Measurements from ENCODE around the gene ST8SIA5.
A peak's percentile ranks its signal among the peaks of the same experiment; 100 is the strongest.

The ST8SIA5 gene

DNA sequence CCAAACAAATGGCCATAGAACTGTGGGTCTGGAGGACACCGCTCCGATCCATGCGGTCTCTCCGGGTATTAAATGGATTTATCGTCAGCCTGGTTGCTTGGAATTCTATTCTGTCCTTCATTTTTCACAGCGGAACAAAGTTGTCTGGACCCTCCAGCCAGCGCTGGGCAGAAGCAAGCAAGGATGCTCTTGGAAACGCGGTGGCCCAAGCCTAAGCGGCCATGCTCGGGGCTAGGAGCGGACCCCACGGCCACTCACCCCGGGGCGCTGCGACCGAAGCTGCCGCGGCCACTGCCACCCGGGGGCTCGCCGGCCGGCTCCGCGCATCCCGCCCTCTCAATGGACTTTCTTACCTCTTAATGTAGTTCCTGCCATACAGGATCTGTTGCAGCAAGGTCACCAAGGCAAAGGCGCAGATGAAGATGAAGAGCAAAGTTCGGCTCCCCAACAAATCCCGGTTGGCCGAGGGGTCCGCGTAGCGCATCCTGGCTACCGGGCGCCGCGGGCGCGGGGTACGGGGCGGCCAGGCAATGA lies 761 bp downstream of the ST8SIA5 start:
- H3K27ac ChIP-seq (ENCODE audit: low read length): no peak overlapping the region
- peaks cover 9% of the 10 kb centered on the region; the same call in 1 of the 2 replicates for H3K4me1 ChIP-seq (ENCODE audit: insufficient read depth, low read length)
- TF ChIP-seq, protein P1, sequence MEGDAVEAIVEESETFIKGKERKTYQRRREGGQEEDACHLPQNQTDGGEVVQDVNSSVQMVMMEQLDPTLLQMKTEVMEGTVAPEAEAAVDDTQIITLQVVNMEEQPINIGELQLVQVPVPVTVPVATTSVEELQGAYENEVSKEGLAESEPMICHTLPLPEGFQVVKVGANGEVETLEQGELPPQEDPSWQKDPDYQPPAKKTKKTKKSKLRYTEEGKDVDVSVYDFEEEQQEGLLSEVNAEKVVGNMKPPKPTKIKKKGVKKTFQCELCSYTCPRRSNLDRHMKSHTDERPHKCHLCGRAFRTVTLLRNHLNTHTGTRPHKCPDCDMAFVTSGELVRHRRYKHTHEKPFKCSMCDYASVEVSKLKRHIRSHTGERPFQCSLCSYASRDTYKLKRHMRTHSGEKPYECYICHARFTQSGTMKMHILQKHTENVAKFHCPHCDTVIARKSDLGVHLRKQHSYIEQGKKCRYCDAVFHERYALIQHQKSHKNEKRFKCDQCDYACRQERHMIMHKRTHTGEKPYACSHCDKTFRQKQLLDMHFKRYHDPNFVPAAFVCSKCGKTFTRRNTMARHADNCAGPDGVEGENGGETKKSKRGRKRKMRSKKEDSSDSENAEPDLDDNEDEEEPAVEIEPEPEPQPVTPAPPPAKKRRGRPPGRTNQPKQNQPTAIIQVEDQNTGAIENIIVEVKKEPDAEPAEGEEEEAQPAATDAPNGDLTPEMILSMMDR (IDR thresholded peaks at IDR 0.05; ENCODE audit: borderline replicate concordance, extremely low read depth, low read length, poor library complexity, severe bottlenecking): no peak
- no peak for TF ChIP-seq EZH2 (IDR thresholded peaks at IDR 0.05; ENCODE audit: borderline replicate concordance, low read depth, low read length, severe bottlenecking)
- DNase-seq (no peak), ATAC-seq (ENCODE audit: insufficient read depth, low read depth) (no peak)
- no peaks in the 10 kb centered on the region for H3K9me3 ChIP-seq (ENCODE audit: insufficient read depth, low read length, severe bottlenecking)
- H3K9ac ChIP-seq (ENCODE audit: low read depth, low read length): no peak overlapping the region
- no peak overlapping the region for H2AFZ ChIP-seq (ENCODE audit: low read depth, low read length)
- H4K20me1 ChIP-seq (ENCODE audit: insufficient read depth, low read length): no peaks in the 10 kb centered on the region
- peaks cover 5% of the 10 kb centered on the region for H3K27me3 ChIP-seq (ENCODE audit: insufficient read depth, low read length, poor library complexity)
- no peaks in the 10 kb centered on the region for H3K36me3 ChIP-seq (ENCODE audit: insufficient read depth, low read length)
- H3K4me2 ChIP-seq (ENCODE audit: insufficient read depth, low read length): no peak overlapping the region
- no peaks in the 10 kb centered on the region for H3K79me2 ChIP-seq (ENCODE audit: insufficient read depth, low read length)
- H3K4me3 ChIP-seq (ENCODE audit: low read depth in 1 of 2, low read length in 2 of 2): no peak overlapping the region

DNA sequence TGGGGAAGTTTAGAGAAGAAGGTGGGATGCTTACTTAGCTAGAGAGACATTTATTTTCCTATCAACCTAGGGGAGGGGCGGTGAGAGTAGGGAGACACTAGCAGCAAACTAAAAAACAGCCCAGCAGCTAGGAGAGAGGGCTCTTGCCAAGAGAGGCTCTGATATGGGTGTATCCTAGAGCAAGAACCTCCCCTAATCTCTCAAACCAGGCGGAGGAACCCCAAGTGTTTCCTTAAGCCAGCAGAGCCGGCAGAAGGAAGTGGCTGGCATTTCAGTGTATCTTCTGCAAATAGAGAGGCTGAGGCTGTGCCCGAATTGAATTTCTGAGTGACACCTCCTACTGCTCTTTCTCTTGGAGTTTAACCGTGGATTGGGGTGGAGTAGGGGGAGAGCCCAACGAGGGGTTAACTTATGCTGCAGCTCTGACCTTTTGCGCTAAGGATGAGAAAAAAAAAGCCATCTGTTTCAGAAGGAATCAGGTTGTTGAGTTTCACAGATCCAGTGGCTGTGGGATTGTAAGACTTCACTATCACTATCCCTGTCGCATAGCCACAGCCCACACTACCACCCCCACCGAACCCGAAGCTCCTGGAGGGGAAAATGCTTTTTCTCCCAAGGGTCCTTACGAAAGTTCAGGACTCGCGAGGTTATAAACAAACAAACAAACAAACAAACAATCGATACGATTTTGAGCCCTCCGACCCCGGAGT lies 1.4 kb downstream of the ST8SIA5 start:
- TF ChIP-seq EZH2 (IDR thresholded peaks at IDR 0.05; ENCODE audit: borderline replicate concordance, low read depth, low read length, severe bottlenecking): no peak
- TF ChIP-seq, protein P1 (IDR thresholded peaks at IDR 0.05; ENCODE audit: borderline replicate concordance, extremely low read depth, low read length, poor library complexity, severe bottlenecking): no peak
- peaks cover 5% of the 10 kb centered on the region for H3K27me3 ChIP-seq (ENCODE audit: insufficient read depth, low read length, poor library complexity)
- no peak overlapping the region for H3K27ac ChIP-seq (ENCODE audit: low read length)
- H3K4me3 ChIP-seq (ENCODE audit: low read depth in 1 of 2, low read length in 2 of 2): no peak overlapping the region
- H2AFZ ChIP-seq (ENCODE audit: low read depth, low read length): no peak overlapping the region
- H3K9me3 ChIP-seq (ENCODE audit: insufficient read depth, low read length, severe bottlenecking): no peaks in the 10 kb centered on the region
- no peaks in the 10 kb centered on the region for H3K79me2 ChIP-seq (ENCODE audit: insufficient read depth, low read length)
- no peaks in the 10 kb centered on the region for H4K20me1 ChIP-seq (ENCODE audit: insufficient read depth, low read length)
- no peak overlapping the region for H3K9ac ChIP-seq (ENCODE audit: low read depth, low read length)
- H3K4me1 ChIP-seq (ENCODE audit: insufficient read depth, low read length): peaks cover 9% of the 10 kb centered on the region; the same call in 1 of the 2 replicates
- no peak for DNase-seq
- no peaks in the 10 kb centered on the region for H3K36me3 ChIP-seq (ENCODE audit: insufficient read depth, low read length)
- H3K4me2 ChIP-seq (ENCODE audit: insufficient read depth, low read length): no peak overlapping the region
- no peak for ATAC-seq (ENCODE audit: insufficient read depth, low read depth)

DNA sequence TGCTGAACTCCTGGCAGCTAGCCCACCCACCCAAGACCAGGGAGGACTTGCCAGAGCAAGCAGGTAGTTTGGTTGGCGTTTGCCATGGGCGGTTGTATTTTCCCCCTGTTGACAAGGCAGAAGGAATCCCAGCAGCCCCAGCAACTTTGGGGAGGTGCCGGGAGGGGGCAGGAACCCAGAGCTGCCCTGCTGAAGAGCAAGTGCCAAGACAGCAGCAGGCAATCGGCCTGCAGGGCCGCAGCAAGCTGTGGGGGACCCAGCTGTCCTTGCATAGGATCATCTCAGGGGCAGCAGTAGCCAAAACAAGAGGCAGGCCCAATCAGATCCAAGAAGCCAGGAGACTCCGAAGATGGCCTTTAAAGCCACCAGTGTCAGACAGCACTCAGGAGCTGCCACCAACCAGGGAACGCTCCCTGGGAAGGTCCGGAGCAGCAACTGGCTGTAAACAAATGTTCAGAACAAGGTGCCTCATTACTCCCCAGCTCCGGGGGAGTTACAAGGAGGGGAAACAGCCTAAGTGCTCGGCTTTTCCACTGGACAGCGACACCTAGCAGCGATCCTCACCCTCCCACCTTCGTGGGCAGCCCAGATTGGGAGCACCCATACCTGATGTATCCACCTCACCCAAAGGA lies 2.1 kb downstream of the ST8SIA5 start:
- Histone ChIP-seq H3K27ac (ENCODE audit: low read length) (peak overlapping the region; percentile 15; the same call in 1 of the 2 replicates), H4K20me1 (ENCODE audit: insufficient read depth, low read length) (no peaks in the 10 kb centered on the region), H3K4me3 (ENCODE audit: low read depth in 1 of 2, low read length in 2 of 2) (no peak overlapping the region), H3K9me3 (ENCODE audit: insufficient read depth, low read length, severe bottlenecking) (no peaks in the 10 kb centered on the region), H2AFZ (ENCODE audit: low read depth, low read length) (peak overlapping the region; percentile 3; the same call in 1 of the 2 replicates), H3K27me3 (ENCODE audit: insufficient read depth, low read length, poor library complexity) (no peaks in the 10 kb centered on the region), H3K36me3 (ENCODE audit: insufficient read depth, low read length) (no peaks in the 10 kb centered on the region), H3K4me1 (ENCODE audit: insufficient read depth, low read length) (peaks cover 9% of the 10 kb centered on the region; the same call in 1 of the 2 replicates), H3K4me2 (ENCODE audit: insufficient read depth, low read length) (no peak overlapping the region), H3K79me2 (ENCODE audit: insufficient read depth, low read length) (no peaks in the 10 kb centered on the region), H3K9ac (ENCODE audit: low read depth, low read length) (no peak overlapping the region; the same call in 1 of the 2 replicates)
- ATAC-seq (ENCODE audit: insufficient read depth, low read depth): no peak
- no peak for DNase-seq
- TF ChIP-seq EZH2 (IDR thresholded peaks at IDR 0.05; ENCODE audit: borderline replicate concordance, low read depth, low read length, severe bottlenecking): no peak
- TF ChIP-seq, protein P1 (IDR thresholded peaks at IDR 0.05; ENCODE audit: borderline replicate concordance, extremely low read depth, low read length, poor library complexity, severe bottlenecking): no peak
